ENCODE measurements around the gene CXCL11.

GRCh38 chr4:76011018-76011670, 24.7 kb downstream of the CXCL11 start:
- TF ChIP-seq CTCF (IDR thresholded peaks at IDR 0.05) (no peak), EZH2 (IDR thresholded peaks at IDR 0.05; ENCODE audit: borderline replicate concordance, insufficient read depth, low read depth, low read length, poor library complexity, severe bottlenecking) (no peak)

Data from B cell (primary cell).